SK-N-SH treated with all-trans-retinoic acid at 6 μM for 48 hours (cell line): Measurements from ENCODE around the gene ABCA13.

Source experiments
- ATAC-seq: fragments of 200-7000 bp; cut with Tn5 transposase; 3 replicates; pipeline ENCODE4 v1.9.1; 2020; ENCODE audit warnings: mild to moderate bottlenecking, moderate library complexity
- BACH2 ChIP-seq: fragments of 250-450 bp; sonication (Bioruptor Pico); IDR thresholded peaks from 2 replicates; pipeline ENCODE4 v1.9.0; 2021; ENCODE audit warnings: mild to moderate bottlenecking, borderline replicate concordance
- CSDC2 ChIP-seq: fragments of 250-450 bp; sonication (Bioruptor Pico); IDR thresholded peaks from 2 replicates; pipeline ENCODE4 v1.5.0; 2020; ENCODE audit warnings: mild to moderate bottlenecking, moderate library complexity
- CSRNP3 ChIP-seq: fragments of 250-450 bp; sonication (Bioruptor Pico); IDR thresholded peaks from 2 replicates; pipeline ENCODE4 v1.5.1; 2021; ENCODE audit warnings: mild to moderate bottlenecking, moderate library complexity
- ESRRG ChIP-seq: fragments of 250-450 bp; sonication (Bioruptor Pico); IDR thresholded peaks from 2 replicates; pipeline ENCODE4 v1.6.1; 2021; ENCODE audit warnings: mild to moderate bottlenecking
- ISL1 ChIP-seq: fragments of 250-450 bp; sonication (Bioruptor Pico); IDR thresholded peaks from 2 replicates; pipeline ENCODE4 v2.1.2; 2022; ENCODE audit warnings: mild to moderate bottlenecking, moderate library complexity
- OSR1 ChIP-seq: fragments of 250-450 bp; sonication (Bioruptor Pico); IDR thresholded peaks from 2 replicates; pipeline ENCODE4 v1.8.0; 2022; ENCODE audit warnings: moderate library complexity, mild to moderate bottlenecking, inconsistent platforms
- PATZ1 ChIP-seq: fragments of 250-450 bp; sonication (Bioruptor Pico); IDR thresholded peaks from 2 replicates; pipeline ENCODE4 v1.8.0; 2020; ENCODE audit warnings: mild to moderate bottlenecking, moderate library complexity, borderline replicate concordance
- PPARA ChIP-seq: fragments of 250-450 bp; sonication (Bioruptor Pico); IDR thresholded peaks from 2 replicates; pipeline ENCODE4 v1.5.0; 2020; ENCODE audit warnings: mild to moderate bottlenecking, borderline replicate concordance
- RARB ChIP-seq: fragments of 250-450 bp; sonication (Bioruptor Pico); IDR thresholded peaks from 2 replicates; pipeline ENCODE4 v1.8.0; 2021; ENCODE audit warnings: mild to moderate bottlenecking, moderate library complexity
- SNAI2 ChIP-seq: fragments of 250-450 bp; sonication (Bioruptor Pico); IDR thresholded peaks from 2 replicates; pipeline ENCODE4 v1.5.0; 2020; ENCODE audit warnings: mild to moderate bottlenecking, moderate library complexity
- TCF4 ChIP-seq: fragments of 250-450 bp; sonication (Bioruptor Pico); IDR thresholded peaks from 2 replicates; pipeline ENCODE4 v1.8.0; 2021; ENCODE audit warnings: mild to moderate bottlenecking, moderate library complexity, borderline replicate concordance
- TOX ChIP-seq: fragments of 250-450 bp; sonication (Bioruptor Pico); IDR thresholded peaks from 2 replicates; pipeline ENCODE4 v1.8.0; 2021; ENCODE audit warnings: mild to moderate bottlenecking, moderate library complexity, borderline replicate concordance
- ZC3H10 ChIP-seq: fragments of 250-450 bp; sonication (Bioruptor Pico); IDR thresholded peaks from 2 replicates; pipeline ENCODE4 v1.5.1; 2021; ENCODE audit warnings: mild to moderate bottlenecking, moderate library complexity
- ZFP30 ChIP-seq: fragments of 450-650 bp; formaldehyde crosslinking; IDR thresholded peaks from 2 replicates; pipeline ENCODE4 v1.5.0; 2022; ENCODE audit warnings: mild to moderate bottlenecking, moderate library complexity
- ZNF565 ChIP-seq: fragments of 450-650 bp; formaldehyde crosslinking; conservative IDR thresholded peaks from 2 replicates; pipeline ENCODE4 v1.5.0; 2020; ENCODE audit warnings: low read depth, mild to moderate bottlenecking, moderate library complexity
- ZNF70 ChIP-seq: fragments of 450-650 bp; formaldehyde crosslinking; IDR thresholded peaks from 2 replicates; pipeline ENCODE4 v1.5.0; 2020; ENCODE audit warnings: mild to moderate bottlenecking, moderate library complexity
- TF ChIP-seq, protein P1 (sequence below): fragments of 250-450 bp; sonication (Bioruptor Pico); IDR thresholded peaks from 2 replicates; pipeline ENCODE4 v1.5.1; 2020; ENCODE audit warnings: low read depth, mild to moderate bottlenecking, moderate library complexity
- TF ChIP-seq, protein P2 (sequence below): fragments of 250-450 bp; sonication (Bioruptor Pico); IDR thresholded peaks from 2 replicates; pipeline ENCODE4 v1.5.0; 2020; ENCODE audit warnings: mild to moderate bottlenecking, moderate library complexity

The ABCA13 gene

DNA sequence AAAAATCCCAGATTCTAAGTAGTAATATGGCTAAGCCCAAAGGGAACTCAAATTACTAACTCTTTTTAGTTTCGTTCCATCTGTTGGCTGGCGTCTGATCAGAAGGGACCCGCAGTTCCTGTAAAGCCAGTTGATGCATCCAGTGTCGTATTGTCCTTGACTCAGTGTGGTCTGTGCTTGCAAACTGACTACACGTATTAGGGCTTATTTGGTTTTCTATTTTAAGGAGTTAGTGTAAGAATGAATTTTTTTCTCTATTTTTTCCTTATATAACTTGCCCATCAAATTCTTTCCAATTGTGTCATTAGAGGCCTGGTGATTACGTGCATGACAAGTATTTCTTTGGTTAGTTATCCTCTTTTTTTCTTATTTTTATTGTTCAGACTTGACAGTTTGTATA lies 9.7 kb downstream of the ABCA13 start:
- no peak for ATAC-seq
- no peak for TF ChIP-seq ZNF565
- no peak for TF ChIP-seq PATZ1 (CRISPR knock-in tag)
- no peak for TF ChIP-seq RARB (CRISPR knock-in tag)
- TF ChIP-seq ZFP30: no peak
- TF ChIP-seq, protein P1, sequence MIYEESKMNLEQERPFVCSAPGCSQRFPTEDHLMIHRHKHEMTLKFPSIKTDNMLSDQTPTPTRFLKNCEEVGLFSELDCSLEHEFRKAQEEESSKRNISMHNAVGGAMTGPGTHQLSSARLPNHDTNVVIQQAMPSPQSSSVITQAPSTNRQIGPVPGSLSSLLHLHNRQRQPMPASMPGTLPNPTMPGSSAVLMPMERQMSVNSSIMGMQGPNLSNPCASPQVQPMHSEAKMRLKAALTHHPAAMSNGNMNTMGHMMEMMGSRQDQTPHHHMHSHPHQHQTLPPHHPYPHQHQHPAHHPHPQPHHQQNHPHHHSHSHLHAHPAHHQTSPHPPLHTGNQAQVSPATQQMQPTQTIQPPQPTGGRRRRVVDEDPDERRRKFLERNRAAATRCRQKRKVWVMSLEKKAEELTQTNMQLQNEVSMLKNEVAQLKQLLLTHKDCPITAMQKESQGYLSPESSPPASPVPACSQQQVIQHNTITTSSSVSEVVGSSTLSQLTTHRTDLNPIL (CRISPR knock-in tag): no peak
- no peak for TF ChIP-seq SNAI2 (CRISPR knock-in tag)
- TF ChIP-seq ESRRG: no peak

DNA sequence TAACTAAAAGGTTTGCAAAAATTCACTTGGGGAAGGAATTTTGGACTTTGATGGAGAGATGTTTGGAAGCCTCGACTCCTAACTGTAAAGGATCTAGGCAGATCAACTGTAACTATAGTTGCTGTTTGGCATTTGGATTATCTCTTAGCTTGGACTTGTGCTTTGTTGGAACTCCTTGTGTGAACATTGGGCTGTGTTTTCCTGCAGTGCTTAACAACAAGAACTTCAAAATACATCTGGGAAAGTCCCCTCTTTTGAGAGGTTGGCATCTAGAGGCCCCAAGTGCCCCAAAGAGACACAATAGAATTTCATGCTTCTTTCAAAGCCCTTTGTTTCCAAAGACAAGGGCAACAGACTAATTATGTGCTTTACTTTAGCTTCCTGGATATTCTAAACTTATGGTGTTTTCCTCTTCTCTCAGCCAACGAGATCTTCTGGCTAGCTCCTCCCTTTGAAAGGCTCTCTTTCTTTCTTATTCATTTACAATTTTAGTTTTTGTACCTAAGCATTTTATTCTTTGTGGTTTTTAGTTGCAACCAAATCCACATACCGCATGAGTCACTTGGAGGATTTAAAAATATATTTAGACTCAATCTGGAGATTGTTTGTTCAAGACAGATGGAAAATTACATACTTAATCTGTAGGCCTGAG lies 11.6 kb downstream of the ABCA13 start:
- ATAC-seq: no peak
- TF ChIP-seq RARB (CRISPR knock-in tag) (no peak), PPARA (CRISPR knock-in tag) (no peak), ISL1 (CRISPR knock-in tag) (no peak), ZC3H10 (CRISPR knock-in tag) (no peak)
- TF ChIP-seq, protein P2, sequence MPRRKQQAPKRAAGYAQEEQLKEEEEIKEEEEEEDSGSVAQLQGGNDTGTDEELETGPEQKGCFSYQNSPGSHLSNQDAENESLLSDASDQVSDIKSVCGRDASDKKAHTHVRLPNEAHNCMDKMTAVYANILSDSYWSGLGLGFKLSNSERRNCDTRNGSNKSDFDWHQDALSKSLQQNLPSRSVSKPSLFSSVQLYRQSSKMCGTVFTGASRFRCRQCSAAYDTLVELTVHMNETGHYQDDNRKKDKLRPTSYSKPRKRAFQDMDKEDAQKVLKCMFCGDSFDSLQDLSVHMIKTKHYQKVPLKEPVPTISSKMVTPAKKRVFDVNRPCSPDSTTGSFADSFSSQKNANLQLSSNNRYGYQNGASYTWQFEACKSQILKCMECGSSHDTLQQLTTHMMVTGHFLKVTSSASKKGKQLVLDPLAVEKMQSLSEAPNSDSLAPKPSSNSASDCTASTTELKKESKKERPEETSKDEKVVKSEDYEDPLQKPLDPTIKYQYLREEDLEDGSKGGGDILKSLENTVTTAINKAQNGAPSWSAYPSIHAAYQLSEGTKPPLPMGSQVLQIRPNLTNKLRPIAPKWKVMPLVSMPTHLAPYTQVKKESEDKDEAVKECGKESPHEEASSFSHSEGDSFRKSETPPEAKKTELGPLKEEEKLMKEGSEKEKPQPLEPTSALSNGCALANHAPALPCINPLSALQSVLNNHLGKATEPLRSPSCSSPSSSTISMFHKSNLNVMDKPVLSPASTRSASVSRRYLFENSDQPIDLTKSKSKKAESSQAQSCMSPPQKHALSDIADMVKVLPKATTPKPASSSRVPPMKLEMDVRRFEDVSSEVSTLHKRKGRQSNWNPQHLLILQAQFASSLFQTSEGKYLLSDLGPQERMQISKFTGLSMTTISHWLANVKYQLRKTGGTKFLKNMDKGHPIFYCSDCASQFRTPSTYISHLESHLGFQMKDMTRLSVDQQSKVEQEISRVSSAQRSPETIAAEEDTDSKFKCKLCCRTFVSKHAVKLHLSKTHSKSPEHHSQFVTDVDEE (CRISPR knock-in tag): no peak

GRCh38 chr7:48183370-48183743 lies 12.1 kb downstream of the ABCA13 start:
- no peak for ATAC-seq
- TF ChIP-seq PATZ1 (CRISPR knock-in tag): no peak
- TF ChIP-seq ZNF70 (CRISPR knock-in tag): no peak
- no peak for TF ChIP-seq OSR1 (CRISPR knock-in tag)
- TF ChIP-seq BACH2 (CRISPR knock-in tag): no peak
- TF ChIP-seq CSRNP3 (CRISPR knock-in tag): no peak
- TF ChIP-seq, all 23 proteins: peak for 0

- ATAC-seq: no peak
- no peak for TF ChIP-seq OSR1 (CRISPR knock-in tag)
- TF ChIP-seq PPARA (CRISPR knock-in tag): no peak
- no peak for TF ChIP-seq TCF4 (CRISPR knock-in tag)
- TF ChIP-seq RARB (CRISPR knock-in tag): no peak
- TF ChIP-seq TOX: no peak
- TF ChIP-seq CSDC2 (CRISPR knock-in tag): no peak
- no peak for TF ChIP-seq ZFP30
- no peak for TF ChIP-seq ZNF70 (CRISPR knock-in tag)
- no peak for TF ChIP-seq BACH2 (CRISPR knock-in tag)
- TF ChIP-seq PATZ1 (CRISPR knock-in tag): no peak
- no peak for TF ChIP-seq ZNF565
- TF ChIP-seq ESRRG: no peak
- TF ChIP-seq ZC3H10 (CRISPR knock-in tag): no peak
- TF ChIP-seq, protein P2 (CRISPR knock-in tag): no peak
- TF ChIP-seq, protein P1 (CRISPR knock-in tag): no peak
Measured at GRCh38 chr7:48183965-48184364, 12.7 kb downstream of the ABCA13 start.
